ENCODE results near the gene MECR.

DNA sequence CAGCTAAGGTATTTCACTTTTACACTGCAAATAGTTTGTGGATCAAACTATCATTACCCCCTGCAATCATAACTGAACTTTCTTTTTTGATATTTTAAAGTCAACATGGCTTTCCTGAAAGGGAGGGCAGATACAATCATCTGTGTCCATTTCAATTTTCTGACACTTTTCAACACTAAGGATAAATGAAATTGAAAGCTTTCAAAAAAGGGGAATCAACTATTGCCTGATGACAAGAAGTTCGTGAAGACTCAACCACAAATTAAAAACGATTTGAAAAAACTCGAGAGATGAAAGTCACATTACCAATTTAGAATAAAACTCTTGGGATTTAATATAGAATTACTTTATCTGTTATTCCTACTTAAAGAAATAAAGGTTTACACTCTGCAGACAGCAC, 60.8 kb downstream of the MECR start:
- TF ChIP-seq SIN3A (IDR thresholded peaks at IDR 0.05; ENCODE audit: low read depth) = no peak
- TF ChIP-seq, protein P1, sequence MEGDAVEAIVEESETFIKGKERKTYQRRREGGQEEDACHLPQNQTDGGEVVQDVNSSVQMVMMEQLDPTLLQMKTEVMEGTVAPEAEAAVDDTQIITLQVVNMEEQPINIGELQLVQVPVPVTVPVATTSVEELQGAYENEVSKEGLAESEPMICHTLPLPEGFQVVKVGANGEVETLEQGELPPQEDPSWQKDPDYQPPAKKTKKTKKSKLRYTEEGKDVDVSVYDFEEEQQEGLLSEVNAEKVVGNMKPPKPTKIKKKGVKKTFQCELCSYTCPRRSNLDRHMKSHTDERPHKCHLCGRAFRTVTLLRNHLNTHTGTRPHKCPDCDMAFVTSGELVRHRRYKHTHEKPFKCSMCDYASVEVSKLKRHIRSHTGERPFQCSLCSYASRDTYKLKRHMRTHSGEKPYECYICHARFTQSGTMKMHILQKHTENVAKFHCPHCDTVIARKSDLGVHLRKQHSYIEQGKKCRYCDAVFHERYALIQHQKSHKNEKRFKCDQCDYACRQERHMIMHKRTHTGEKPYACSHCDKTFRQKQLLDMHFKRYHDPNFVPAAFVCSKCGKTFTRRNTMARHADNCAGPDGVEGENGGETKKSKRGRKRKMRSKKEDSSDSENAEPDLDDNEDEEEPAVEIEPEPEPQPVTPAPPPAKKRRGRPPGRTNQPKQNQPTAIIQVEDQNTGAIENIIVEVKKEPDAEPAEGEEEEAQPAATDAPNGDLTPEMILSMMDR (IDR thresholded peaks at IDR 0.05 in 2 of 3, conservative IDR thresholded peaks at IDR 0.05 in 1 of 3; ENCODE audit: borderline replicate concordance in 1 of 3, insufficient read depth in 1 of 3, low read depth in 2 of 3, low read length in 2 of 3) = no peak
